BE2C (cell line): ENCODE data around the gene XXYLT1.
A peak's percentile ranks its signal among the peaks of the same experiment; 100 is the strongest.

Source experiments
- DNase-seq: peaks from one replicate; pipeline ENCODE4 v3.0.0-alpha.2; 2020
- H3K27me3 ChIP-seq: fragments of 250-450 bp; sonication (Bioruptor Pico); 2 replicates; pipeline ENCODE4 v1.5.1; 2020; ENCODE audit warnings: mild to moderate bottlenecking
- H3K36me3 ChIP-seq: fragments of 250-450 bp; sonication (Bioruptor Pico); 2 replicates; pipeline ENCODE4 v1.5.1; 2020; ENCODE audit warnings: mild to moderate bottlenecking
- H3K4me1 ChIP-seq: fragments of 250-450 bp; sonication (Bioruptor Pico); 2 replicates; pipeline ENCODE4 v1.5.1; 2020
- H3K4me3 ChIP-seq: 2 replicates; pipeline ENCODE4 v1.5.1; 2011; ENCODE audit warnings: low read depth, low read length
- H3K9me3 ChIP-seq: fragments of 250-450 bp; sonication (Bioruptor Pico); 2 replicates; pipeline ENCODE4 v1.5.1; 2020
- TF ChIP-seq, protein P1 (sequence below): IDR thresholded peaks from 2 replicates; pipeline ENCODE4 v1.5.1; 2012; ENCODE audit warnings: mild to moderate bottlenecking, low read depth, low read length

Gene XXYLT1

DNA sequence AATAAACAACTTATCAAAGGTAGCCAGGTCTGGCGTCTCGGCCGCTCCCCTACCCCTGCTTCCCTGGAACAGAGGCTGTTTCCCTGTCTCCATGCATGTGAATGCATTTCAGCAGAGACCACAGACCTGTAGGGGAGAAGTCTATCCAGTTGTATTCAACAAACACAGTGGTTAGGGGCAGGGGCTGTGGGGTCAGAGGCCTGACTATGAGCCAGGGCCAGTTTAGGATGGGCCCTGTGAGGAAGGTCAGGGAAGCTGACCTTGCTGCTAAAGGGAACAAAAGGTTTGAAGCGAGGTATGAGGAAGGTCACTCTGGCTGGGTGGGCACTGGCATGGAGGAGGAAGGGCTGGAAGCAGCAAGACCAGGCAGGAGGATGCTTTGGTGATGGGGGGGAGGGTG lies 184.6 kb downstream of the XXYLT1 start:
- Histone ChIP-seq H3K36me3 (no peaks in the 10 kb centered on the region), H3K9me3 (no peaks in the 10 kb centered on the region), H3K4me1 (peaks cover 6% of the 10 kb centered on the region; the same call in 1 of the 2 replicates), H3K4me3 (no peak overlapping the region), H3K27me3 (no peaks in the 10 kb centered on the region)
- peak; percentile 1 for DNase-seq
- TF ChIP-seq, protein P1, sequence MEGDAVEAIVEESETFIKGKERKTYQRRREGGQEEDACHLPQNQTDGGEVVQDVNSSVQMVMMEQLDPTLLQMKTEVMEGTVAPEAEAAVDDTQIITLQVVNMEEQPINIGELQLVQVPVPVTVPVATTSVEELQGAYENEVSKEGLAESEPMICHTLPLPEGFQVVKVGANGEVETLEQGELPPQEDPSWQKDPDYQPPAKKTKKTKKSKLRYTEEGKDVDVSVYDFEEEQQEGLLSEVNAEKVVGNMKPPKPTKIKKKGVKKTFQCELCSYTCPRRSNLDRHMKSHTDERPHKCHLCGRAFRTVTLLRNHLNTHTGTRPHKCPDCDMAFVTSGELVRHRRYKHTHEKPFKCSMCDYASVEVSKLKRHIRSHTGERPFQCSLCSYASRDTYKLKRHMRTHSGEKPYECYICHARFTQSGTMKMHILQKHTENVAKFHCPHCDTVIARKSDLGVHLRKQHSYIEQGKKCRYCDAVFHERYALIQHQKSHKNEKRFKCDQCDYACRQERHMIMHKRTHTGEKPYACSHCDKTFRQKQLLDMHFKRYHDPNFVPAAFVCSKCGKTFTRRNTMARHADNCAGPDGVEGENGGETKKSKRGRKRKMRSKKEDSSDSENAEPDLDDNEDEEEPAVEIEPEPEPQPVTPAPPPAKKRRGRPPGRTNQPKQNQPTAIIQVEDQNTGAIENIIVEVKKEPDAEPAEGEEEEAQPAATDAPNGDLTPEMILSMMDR, result no peak

DNA sequence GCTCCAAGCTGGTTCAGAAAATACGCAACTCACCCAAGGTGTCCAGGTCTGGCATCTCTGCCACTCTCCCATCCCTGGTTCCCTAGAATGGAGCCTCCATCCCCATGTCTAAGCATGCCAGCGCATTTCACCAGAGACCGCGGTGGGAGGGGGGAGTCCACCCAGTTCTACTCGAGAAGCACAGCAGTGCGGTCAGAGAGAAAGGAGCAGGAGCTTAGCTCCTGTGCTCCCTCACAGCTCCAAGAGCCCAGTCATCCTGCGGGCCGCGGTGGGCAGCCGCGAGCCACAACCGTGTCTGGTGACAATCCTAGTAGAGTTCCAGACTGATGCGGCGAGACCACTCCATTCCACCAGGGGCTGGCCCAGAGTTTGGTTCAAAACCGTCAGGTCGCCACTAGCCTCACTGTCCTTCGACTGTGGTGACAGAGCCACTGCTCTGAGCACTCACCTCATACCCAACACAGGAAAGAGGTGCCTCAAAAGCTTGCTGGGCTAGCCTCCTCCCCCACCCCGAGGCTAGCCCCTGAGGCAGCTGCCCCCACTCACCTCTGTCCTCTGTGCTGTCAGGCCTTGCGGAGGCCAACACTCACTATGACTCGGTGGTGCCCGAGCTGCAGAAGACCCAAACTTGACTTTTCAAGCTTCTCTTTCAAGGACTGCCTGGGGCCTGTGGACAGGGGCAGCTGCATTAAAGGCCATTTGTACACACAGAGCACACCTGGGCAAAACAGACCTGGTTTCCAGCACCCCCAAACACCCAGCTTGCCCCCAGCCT lies 185.4 kb downstream of the XXYLT1 start:
- H3K4me1 ChIP-seq, result peaks cover 6% of the 10 kb centered on the region; the same call in 1 of the 2 replicates

DNA sequence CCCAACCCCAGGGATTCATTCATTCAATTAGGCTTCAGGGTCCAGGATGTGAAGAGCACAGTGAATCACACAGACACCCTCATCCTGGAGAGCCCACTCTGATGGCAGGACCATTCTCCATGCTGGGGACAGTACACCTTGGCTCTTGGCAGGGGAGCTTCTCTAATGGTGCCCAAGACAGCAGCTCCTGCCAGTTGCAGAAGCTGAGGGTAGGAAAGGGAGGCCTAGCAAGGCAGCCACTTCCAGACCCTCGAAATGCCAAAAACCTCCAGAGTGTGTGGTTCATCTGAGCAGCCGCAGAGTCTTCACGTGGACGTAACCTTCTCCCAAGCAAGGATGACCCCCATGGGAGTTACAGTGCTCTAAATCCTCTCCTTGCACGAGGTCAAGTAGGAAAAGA lies 186.2 kb downstream of the XXYLT1 start:
- TF ChIP-seq, protein P1, result no peak
- no peak overlapping the region for H3K4me3 ChIP-seq

More for the DNA sequence above, 185.4 kb downstream of the XXYLT1 start:
- peak; percentile 13 for DNase-seq
- no peak overlapping the region for H3K4me3 ChIP-seq
- H3K27me3 ChIP-seq, result no peaks in the 10 kb centered on the region
- TF ChIP-seq, protein P1, result no peak
- H3K9me3 ChIP-seq, result no peaks in the 10 kb centered on the region
- no peaks in the 10 kb centered on the region for H3K36me3 ChIP-seq

DNA sequence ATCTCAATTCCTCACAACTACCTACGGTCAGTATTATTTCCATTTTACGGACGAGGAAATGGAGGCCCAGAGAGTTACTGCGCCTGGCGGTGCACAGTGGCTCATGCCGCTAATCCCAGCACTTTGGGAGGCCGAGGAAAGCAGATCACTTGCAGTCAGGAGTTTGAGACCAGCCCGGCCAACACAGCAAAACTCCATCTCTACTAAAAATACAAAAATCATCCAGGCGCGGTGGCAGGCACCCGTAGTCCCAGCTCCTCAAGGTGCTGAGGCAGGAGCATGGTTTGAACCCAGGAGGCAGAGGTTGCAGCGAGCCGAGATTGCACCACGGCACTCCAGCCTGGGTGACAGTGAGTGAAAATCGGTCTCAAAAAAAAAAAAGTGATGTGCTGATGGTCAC lies 187.3 kb downstream of the XXYLT1 start:
- Histone ChIP-seq H3K4me1 (peaks cover 19% of the 10 kb centered on the region), H3K4me3 (no peak overlapping the region), H3K36me3 (no peaks in the 10 kb centered on the region), H3K9me3 (no peaks in the 10 kb centered on the region), H3K27me3 (no peaks in the 10 kb centered on the region)
- TF ChIP-seq, protein P1, result no peak
- no peak for DNase-seq

More for the DNA sequence above, 186.2 kb downstream of the XXYLT1 start:
- no peaks in the 10 kb centered on the region for H3K36me3 ChIP-seq
- H3K9me3 ChIP-seq, result no peaks in the 10 kb centered on the region
- no peaks in the 10 kb centered on the region for H3K27me3 ChIP-seq
- H3K4me1 ChIP-seq, result peaks cover 9% of the 10 kb centered on the region
- no peak for DNase-seq

DNA sequence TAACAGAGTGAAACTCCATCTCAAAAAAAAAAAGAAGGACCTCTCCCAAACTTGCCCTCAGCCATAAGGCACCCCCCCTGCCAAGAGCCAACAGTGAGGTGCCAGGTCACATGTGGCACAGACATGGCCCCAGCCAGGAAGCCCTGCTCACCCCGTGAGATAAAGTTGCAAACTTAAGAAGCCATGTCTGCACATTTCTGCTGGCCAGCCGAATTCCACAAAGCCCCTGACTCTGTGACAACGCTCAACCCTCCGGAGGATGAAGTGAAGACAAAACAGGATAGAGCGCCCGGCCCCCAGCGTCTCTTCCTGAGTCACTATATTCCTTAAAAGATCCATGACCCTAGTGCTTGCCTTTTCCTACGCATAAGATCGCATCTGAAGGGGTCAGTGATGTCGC lies 188.1 kb downstream of the XXYLT1 start:
- Histone ChIP-seq H3K27me3 (no peaks in the 10 kb centered on the region), H3K4me1 (peaks cover 19% of the 10 kb centered on the region), H3K4me3 (no peak overlapping the region), H3K9me3 (no peaks in the 10 kb centered on the region), H3K36me3 (no peaks in the 10 kb centered on the region)
- no peak for DNase-seq
- TF ChIP-seq, protein P1, result no peak

DNA sequence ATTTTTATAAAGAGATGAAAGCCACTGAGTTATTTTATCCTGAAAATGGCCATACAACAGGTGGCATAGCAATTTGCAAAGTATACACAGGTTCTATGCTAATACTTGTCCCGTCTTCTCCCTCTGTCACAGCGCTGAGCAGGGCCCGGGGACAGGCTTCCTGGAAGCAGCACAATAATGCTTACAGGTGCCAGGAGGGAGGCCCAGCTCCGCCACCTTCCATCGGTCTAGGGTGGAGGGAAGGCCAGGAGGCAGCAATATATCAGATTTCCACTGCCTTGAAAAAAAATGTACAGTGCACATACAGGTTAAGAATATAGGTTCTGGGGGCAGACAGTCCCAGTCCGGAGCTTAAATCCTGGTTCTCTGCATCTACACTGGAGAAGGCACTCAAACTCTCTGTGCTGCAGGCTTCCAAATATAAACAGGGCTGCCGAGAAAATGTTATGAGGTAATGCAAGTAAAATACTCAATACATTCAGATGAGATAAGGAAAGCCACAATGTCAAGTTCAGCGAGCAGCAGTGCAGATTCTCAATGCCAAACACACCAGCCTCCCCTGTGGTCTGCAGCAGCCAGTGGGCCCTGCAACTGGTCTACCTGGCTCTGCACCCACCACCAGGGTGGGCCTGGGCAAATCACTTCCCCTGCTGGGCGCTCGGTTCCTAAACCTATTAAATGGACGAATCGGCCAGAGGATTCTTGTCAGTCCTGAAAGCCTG lies 189.6 kb downstream of the XXYLT1 start:
- Histone ChIP-seq H3K9me3 (no peaks in the 10 kb centered on the region), H3K36me3 (no peaks in the 10 kb centered on the region), H3K4me1 (peaks cover 19% of the 10 kb centered on the region), H3K27me3 (no peaks in the 10 kb centered on the region), H3K4me3 (no peak overlapping the region)
- TF ChIP-seq, protein P1, result 0 out of 2 replicates have a peak, but pooled peaks have one; percentile 1
- DNase-seq, result no peak
